NCI-H82 treated with DMSO at 0.1 percent for 48 hours (cell line): ENCODE data around the gene AFF4.

Source experiments
- DNase-seq: peaks from one replicate; lab custom pipeline; 2025; ENCODE audit not compliant: unreplicated experiment; lab: John Stamatoyannopoulos, UW

The AFF4 gene

GRCh38 chr5:132828846-132829494 is 134.5 kb downstream of the AFF4 start:
- DNase-seq = no peak

- DNase-seq = no peak
These were observed 135.3 kb downstream of the AFF4 start for GRCh38 chr5:132827943-132828673.

GRCh38 chr5:132826424-132827082 is 136.9 kb downstream of the AFF4 start:
- DNase-seq = no peak

GRCh38 chr5:132825834-132826391 is 137.5 kb downstream of the AFF4 start:
- no peak for DNase-seq
